ENCODE data around the gene VTI1A.

Gene VTI1A

GRCh38 chr10:112766636-112767035, 319.6 kb downstream of the VTI1A start:
- no peak for DNase-seq

GRCh38 chr10:112767156-112767555, 320.1 kb downstream of the VTI1A start:
- no peak for DNase-seq

GRCh38 chr10:112768121-112768520, 321.1 kb downstream of the VTI1A start:
- DNase-seq: no peak

GRCh38 chr10:112769081-112769480, 322.1 kb downstream of the VTI1A start:
- no peak for DNase-seq

GRCh38 chr10:112769611-112770370, 322.8 kb downstream of the VTI1A start:
- no peak for DNase-seq

- no peak for DNase-seq
Observed at GRCh38 chr10:112771733-112772132, 324.7 kb downstream of the VTI1A start.

- DNase-seq: no peak
Observed at GRCh38 chr10:112773783-112774182, 326.8 kb downstream of the VTI1A start.

- no peak for DNase-seq
Observed at GRCh38 chr10:112774210-112774609, 327.2 kb downstream of the VTI1A start.

- DNase-seq: no peak
Observed at GRCh38 chr10:112774798-112775197, 327.8 kb downstream of the VTI1A start.

GRCh38 chr10:112775381-112775780, 328.4 kb downstream of the VTI1A start:
- DNase-seq: no peak

- peak; percentile 78 for DNase-seq
Observed at GRCh38 chr10:112775892-112776674, 329.1 kb downstream of the VTI1A start.

- no peak for DNase-seq
Observed at GRCh38 chr10:112778579-112778978, 331.6 kb downstream of the VTI1A start.

- DNase-seq: no peak
Observed at GRCh38 chr10:112779025-112779770, 332.2 kb downstream of the VTI1A start.

- no peak for DNase-seq
Observed at GRCh38 chr10:112782200-112782907, 335.3 kb downstream of the VTI1A start.

GRCh38 chr10:112783351-112784021, 336.5 kb downstream of the VTI1A start:
- no peak for DNase-seq

- DNase-seq: peak; percentile 46
Observed at GRCh38 chr10:112784022-112784461, 337.0 kb downstream of the VTI1A start.

GRCh38 chr10:112785089-112785488, 338.1 kb downstream of the VTI1A start:
- no peak for DNase-seq

- DNase-seq: no peak
Observed at GRCh38 chr10:112789248-112789647, 342.2 kb downstream of the VTI1A start.

- no peak for DNase-seq
Observed at GRCh38 chr10:112790030-112790429, 343.0 kb downstream of the VTI1A start.

- DNase-seq: no peak
Observed at GRCh38 chr10:112790921-112791320, 343.9 kb downstream of the VTI1A start.

- DNase-seq: no peak
Observed at GRCh38 chr10:112791447-112791846, 344.4 kb downstream of the VTI1A start.

All from eye (tissue), 1 donor.